B cell (primary cell): ENCODE results near the gene PPCDC. TPM values are rescaled to one million over a fixed set of nuclear protein-coding genes. Genes with fewer than 3 reads are reported as not detected.

Source experiments
- ATAC-seq: fragments of 200-7000 bp; cut with Tn5 transposase; one replicate; pipeline ENCODE4 v1.10.0; 2021; ENCODE audit warnings: low read depth, mild to moderate bottlenecking, moderate number of reproducible peaks, moderate library complexity
- CTCF ChIA-PET: fragments of 350-600 bp; sonication (Branson Sonifier 250); formaldehyde crosslinking; loops from one replicate; lab custom pipeline; 2021; ENCODE audit warnings: antibody characterized with exemption, inconsistent platforms; lab: Charles Lee
- POLR2A ChIA-PET: fragments of 350-600 bp; sonication (Branson Sonifier 250); formaldehyde crosslinking; loops from one replicate; lab custom pipeline; 2021; ENCODE audit warnings: antibody characterized with exemption; lab: Charles Lee
- DNase-seq: peaks from one replicate; pipeline ENCODE4 v3.0.0; 2013
- H2AFZ ChIP-seq: 2 replicates; pipeline ENCODE4 v1.6.1; 2012; ENCODE audit warnings: mild to moderate bottlenecking, low read depth, low read length; ENCODE audit not compliant: insufficient read depth, poor library complexity, severe bottlenecking
- H3K27ac ChIP-seq, 2 donors: 1 replicate in 1 of 2; 2 replicates in 1 of 2; pipeline ENCODE4 v1.5.1; 2012 to 2013; ENCODE audit warnings: low read length in 2 of 2, mild to moderate bottlenecking in 2 of 2, moderate library complexity in 1 of 2
- H3K27me3 ChIP-seq, 4 experiments: fragments of 200-600 bp in 1 of 4; sonication (generic) in 1 of 4; replicated peaks in 1 of 4; 1 replicate in 2 of 4; 2 replicates in 2 of 4; pipeline versions ENCODE4 v1.6.1 to v1.7.0; 2013 to 2016; ENCODE audit warnings: low read length in 3 of 4, mild to moderate bottlenecking in 2 of 4, mixed read lengths in 1 of 4, moderate library complexity in 1 of 4; ENCODE audit not compliant: insufficient read depth in 4 of 4, control insufficient read depth in 3 of 4; ENCODE audit errors: control extremely low read depth in 1 of 4
- H3K36me3 ChIP-seq, 2 experiments: replicated peaks in 1 of 2; 1 replicate in 1 of 2; 2 replicates in 1 of 2; pipeline versions ENCODE4 v1.6.1 to v1.7.1; 2013; ENCODE audit warnings: low read length in 1 of 2; ENCODE audit not compliant: insufficient read depth in 2 of 2, control insufficient read depth in 1 of 2; ENCODE audit errors: control extremely low read depth in 1 of 2, extremely low read depth in 1 of 2
- H3K4me1 ChIP-seq, 2 donors: fragments of 200-600 bp in 1 of 2; sonication (generic) in 1 of 2; 1 replicate in 1 of 2; 2 replicates in 1 of 2; pipeline versions ENCODE4 v1.5.1 to v1.6.1; 2013 to 2017; ENCODE audit warnings: low read length in 2 of 2; ENCODE audit not compliant: control insufficient read depth in 2 of 2, insufficient read depth in 2 of 2
- H3K4me2 ChIP-seq: replicated peaks from 2 replicates; pipeline ENCODE3; 2012; ENCODE audit warnings: mild to moderate bottlenecking, low read depth, low read length; ENCODE audit not compliant: poor library complexity, severe bottlenecking
- H3K4me3 ChIP-seq, 5 experiments: fragments of 200-600 bp in 1 of 5; sonication (generic) in 1 of 5; 1 replicate in 3 of 5; 2 replicates in 2 of 5; pipeline versions ENCODE4 v1.5.1 to v1.7.0; 2011 to 2016; ENCODE audit warnings: low read length in 4 of 5, mild to moderate bottlenecking in 4 of 5, low read depth in 2 of 5, control low read depth in 1 of 5, moderate library complexity in 1 of 5; ENCODE audit not compliant: insufficient read depth in 1 of 5; ENCODE audit errors: control extremely low read depth in 1 of 5, extremely low read depth in 1 of 5
- H3K79me2 ChIP-seq: fragments of 200-600 bp; sonication (generic); one replicate; pipeline ENCODE4 v1.6.0; 2016; ENCODE audit warnings: low read length; ENCODE audit not compliant: control insufficient read depth, insufficient read depth
- H3K9ac ChIP-seq: fragments of 200-600 bp; sonication (generic); 2 replicates; pipeline ENCODE4 v1.6.1; 2017; ENCODE audit warnings: mild to moderate bottlenecking, low read length, moderate library complexity
- H3K9me3 ChIP-seq, 3 donors: one replicate each; pipeline versions ENCODE4 v1.6.1 to v1.7.1; 2013; ENCODE audit warnings: low read length in 2 of 3; ENCODE audit not compliant: control insufficient read depth in 2 of 3, insufficient read depth in 1 of 3; ENCODE audit errors: control extremely low read depth in 1 of 3
- H4K20me1 ChIP-seq: 2 replicates; pipeline ENCODE4 v1.6.0; 2012; ENCODE audit warnings: mild to moderate bottlenecking, low read length; ENCODE audit not compliant: insufficient read depth, control insufficient read depth, poor library complexity, severe bottlenecking
- H3K27ac Mint-ChIP-seq: one replicate; pipeline ENCODE4 v1.8.0; 2021; ENCODE audit warnings: mixed read lengths
- H3K27me3 Mint-ChIP-seq: one replicate; pipeline ENCODE4 v1.8.0; 2021; ENCODE audit warnings: mixed read lengths
- H3K4me1 Mint-ChIP-seq: one replicate; pipeline ENCODE4 v1.8.0; 2021; ENCODE audit warnings: mixed read lengths
- H3K4me3 Mint-ChIP-seq: one replicate; pipeline ENCODE4 v1.8.0; 2021; ENCODE audit warnings: mixed read lengths
- H3K9me3 Mint-ChIP-seq: one replicate; pipeline ENCODE4 v1.8.0; 2022; ENCODE audit warnings: mixed read lengths; ENCODE audit not compliant: insufficient read depth
- EZH2 ChIP-seq: IDR thresholded peaks from 2 replicates; pipeline ENCODE4 v1.6.1; 2012; ENCODE audit warnings: borderline replicate concordance, low read depth, mild to moderate bottlenecking, moderate library complexity, low read length; ENCODE audit not compliant: insufficient read depth, poor library complexity, severe bottlenecking
- WGBS: methylation state at CpG from one replicate; pipeline ENCODE4 v1.1.5; 2013; ENCODE audit warnings: missing lambda C conversion rate; ENCODE audit not compliant: insufficient coverage; 5-methylcytosine and 5-hydroxymethylcytosine counted together
- intact Hi-C: fragments of 100-400 bp; cut with micrococcal nuclease; formaldehyde crosslinking; loops from one replicate; pipeline ENCODE4 v1.10.0; 2022
- polyA plus RNA-seq: library from polyadenylated mRNA; depleted of rRNA; stranded (reverse); fragments of >200 nt; gene quantifications from 2 replicates; pipeline ENCODE4 v1.2.3, GENCODE V29; 2012
- total RNA-seq, 2 donors: library from RNA; stranded (reverse); fragments of 120-200 nt in 1 of 2; gene quantifications; 1 replicate in 1 of 2; 2 replicates in 1 of 2; pipeline versions ENCODE4 v1.2.3 to v1.2.4, GENCODE V29; 2013 to 2022
- TF ChIP-seq, protein P1 (sequence below): fragments of 200-600 bp; IDR thresholded peaks from one replicate; pipeline ENCODE4 v1.8.0; 2022; ENCODE audit warnings: antibody characterized with exemption, mild to moderate bottlenecking

PPCDC gene
- total and polyA plus RNA-seq, 2 donors (not counting 1 experiment from before 2014, with no cell fraction given) = 15.1 to 19.7 TPM

DNA sequence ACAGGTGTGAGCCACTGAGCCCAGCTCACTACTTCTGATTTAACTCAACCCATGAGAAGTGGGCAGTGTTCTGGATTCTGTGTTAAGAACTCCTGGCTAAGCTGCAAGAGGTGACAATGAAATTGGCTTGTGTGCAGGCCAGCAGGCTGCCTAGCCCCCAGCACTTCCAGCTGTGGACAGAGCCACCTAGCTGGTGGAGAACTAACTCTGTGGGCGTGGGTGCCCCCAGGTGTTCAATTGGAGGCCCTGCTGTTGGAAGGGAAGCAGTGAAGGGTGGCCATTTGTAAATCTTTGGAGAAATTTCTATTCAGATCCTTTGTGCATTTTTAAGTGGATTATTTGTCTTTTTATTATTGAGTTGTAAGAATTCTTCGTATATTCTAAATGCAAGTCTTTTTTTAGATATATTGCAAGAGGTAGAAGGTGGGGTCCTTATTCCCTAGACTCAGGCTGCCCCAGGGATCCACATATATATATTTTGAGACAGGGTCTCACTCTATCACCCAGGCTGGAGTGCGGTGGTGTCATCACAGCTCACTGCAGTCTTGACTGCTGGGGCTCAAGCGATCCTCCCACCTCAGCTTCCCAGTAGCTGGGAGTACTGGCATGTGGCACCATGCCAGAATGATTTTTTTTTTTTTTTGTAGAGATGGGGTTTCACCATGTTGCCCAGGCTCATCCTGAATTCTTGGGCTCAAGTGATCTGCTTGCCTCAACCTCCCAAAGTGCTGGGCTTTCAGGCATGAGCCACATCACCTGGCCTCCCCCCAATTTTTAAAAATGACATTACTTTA, 35.2 kb upstream of the PPCDC start:
- WGBS = 17% methylated on average over 1 of the region's 4 CpGs
- peaks cover 0 to 4% (median 0%) of the 10 kb centered on the region in 3 donors for H3K9me3 ChIP-seq
- H2AFZ ChIP-seq = no peak overlapping the region
- Mint-ChIP-seq H3K4me1 (peaks cover 6% of the 10 kb centered on the region), H3K27ac (no peak overlapping the region), H3K4me3 (no peak overlapping the region), H3K27me3 (peaks cover 44% of the 10 kb centered on the region), H3K9me3 (no peaks in the 10 kb centered on the region)
- no peak overlapping the region for H3K4me2 ChIP-seq
- no peak overlapping the region for H3K4me3 ChIP-seq
- no peaks in the 10 kb centered on the region for H3K36me3 ChIP-seq
- ATAC-seq (peak; percentile 57), DNase-seq (no peak)
- peaks cover 0 to 29% (median 4%) of the 10 kb centered on the region in 4 experiments for H3K27me3 ChIP-seq
- intact Hi-C loops = no loop called here
- H3K4me1 ChIP-seq = no peaks in the 10 kb centered on the region
- ChIA-PET CTCF (interaction anchor here (0.7 to 1.2 kb wide), 3 partner anchors 12 to 37 kb away, joined by 3 to 4 read pairs (median 3); no protein-coding TSS in a partner anchor), POLR2A (interaction anchor here (0.6 kb wide), 1 partner anchor 14 kb away, joined by 5 read pairs; no protein-coding TSS in a partner anchor)
- H4K20me1 ChIP-seq = no peaks in the 10 kb centered on the region
- TF ChIP-seq EZH2 = no peak
- TF ChIP-seq, protein P1, sequence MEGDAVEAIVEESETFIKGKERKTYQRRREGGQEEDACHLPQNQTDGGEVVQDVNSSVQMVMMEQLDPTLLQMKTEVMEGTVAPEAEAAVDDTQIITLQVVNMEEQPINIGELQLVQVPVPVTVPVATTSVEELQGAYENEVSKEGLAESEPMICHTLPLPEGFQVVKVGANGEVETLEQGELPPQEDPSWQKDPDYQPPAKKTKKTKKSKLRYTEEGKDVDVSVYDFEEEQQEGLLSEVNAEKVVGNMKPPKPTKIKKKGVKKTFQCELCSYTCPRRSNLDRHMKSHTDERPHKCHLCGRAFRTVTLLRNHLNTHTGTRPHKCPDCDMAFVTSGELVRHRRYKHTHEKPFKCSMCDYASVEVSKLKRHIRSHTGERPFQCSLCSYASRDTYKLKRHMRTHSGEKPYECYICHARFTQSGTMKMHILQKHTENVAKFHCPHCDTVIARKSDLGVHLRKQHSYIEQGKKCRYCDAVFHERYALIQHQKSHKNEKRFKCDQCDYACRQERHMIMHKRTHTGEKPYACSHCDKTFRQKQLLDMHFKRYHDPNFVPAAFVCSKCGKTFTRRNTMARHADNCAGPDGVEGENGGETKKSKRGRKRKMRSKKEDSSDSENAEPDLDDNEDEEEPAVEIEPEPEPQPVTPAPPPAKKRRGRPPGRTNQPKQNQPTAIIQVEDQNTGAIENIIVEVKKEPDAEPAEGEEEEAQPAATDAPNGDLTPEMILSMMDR = peak; percentile 12
- H3K79me2 ChIP-seq = no peaks in the 10 kb centered on the region
- no peak overlapping the region for H3K9ac ChIP-seq
- H3K27ac ChIP-seq = no peak overlapping the region

DNA sequence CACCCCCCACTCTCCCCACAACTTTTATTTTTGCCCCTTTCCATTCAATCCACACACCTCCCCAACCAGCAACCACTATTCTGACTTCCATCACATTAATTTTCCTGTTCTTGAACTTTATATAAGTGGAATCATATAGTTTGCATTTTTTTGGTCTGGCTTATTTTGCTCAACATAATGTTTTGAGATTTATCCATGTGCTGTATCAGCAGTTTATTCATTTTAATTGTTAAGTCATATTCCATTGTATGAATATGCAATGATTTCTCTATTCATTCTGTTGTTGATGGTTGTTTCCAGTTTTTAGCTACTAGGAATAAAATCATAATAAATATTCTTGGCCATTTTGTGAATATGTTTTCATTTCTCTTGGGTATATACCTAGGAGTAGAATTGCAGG, 33.9 kb upstream of the PPCDC start:
- H3K9ac ChIP-seq = no peak overlapping the region
- peaks cover 0 to 25% (median 4%) of the 10 kb centered on the region in 4 experiments for H3K27me3 ChIP-seq
- Mint-ChIP-seq H3K9me3 (no peaks in the 10 kb centered on the region), H3K4me3 (no peak overlapping the region), H3K27me3 (peaks cover 46% of the 10 kb centered on the region), H3K27ac (no peak overlapping the region), H3K4me1 (peaks cover 3% of the 10 kb centered on the region)
- no peak for ATAC-seq
- intact Hi-C loops = no loop called here
- no peaks in the 10 kb centered on the region for H4K20me1 ChIP-seq
- H3K4me2 ChIP-seq = no peak overlapping the region
- DNase-seq = no peak
- no peaks in the 10 kb centered on the region for H3K79me2 ChIP-seq
- H3K4me3 ChIP-seq = no peak overlapping the region
- H3K4me1 ChIP-seq = no peaks in the 10 kb centered on the region
- H3K36me3 ChIP-seq = no peaks in the 10 kb centered on the region
- ChIA-PET CTCF (no interaction called here), POLR2A (no interaction called here)
- H3K27ac ChIP-seq = no peak overlapping the region
- H3K9me3 ChIP-seq = peaks cover 0 to 6% (median 0%) of the 10 kb centered on the region in 3 donors
- TF ChIP-seq, protein P1 = no peak
- TF ChIP-seq EZH2 = no peak
- no peak overlapping the region for H2AFZ ChIP-seq
